ENCODE measurements around the gene S1PR3. TPM values are rescaled to one million over a fixed set of nuclear protein-coding genes. Genes with fewer than 3 reads are reported as not detected.
"Not testable (repeated sequence)": the region's sequence is repeated elsewhere in the genome, so short reads cannot be mapped to it uniquely, and the experiment has no call there.

S1PR3 gene
- total RNA-seq, result 10 to 100 TPM in 1 of 2 donors, 1 to 10 TPM in 1; 8.2 to 16.3 TPM

- peak within 1 kb of the TSS; percentile 54 to 64 for H3K4me3 ChIP-seq
- H3K27ac ChIP-seq, result peak within 1 kb of the TSS; percentile 68 to 71
- intact Hi-C loops (cut with DNase I), result loop anchor here (2.0 to 10.0 kb wide), 3 partner anchors 41 to 245 kb away; no protein-coding TSS in a partner anchor
- H3K9me3 ChIP-seq, result no peaks in the 10 kb centered on the region
- no peaks in the 10 kb centered on the region for H3K27me3 ChIP-seq (replicated peaks; ENCODE audit: insufficient read depth)
- peak; percentile 69 for DNase-seq (ENCODE audit: low spot score)
- TF ChIP-seq POLR2A (IDR thresholded peaks at IDR 0.05), result peak; percentile 78
- peak in 1 of 4 experiments; percentile 5 for TF ChIP-seq CTCF (IDR thresholded peaks at IDR 0.05)
- TF ChIP-seq POLR2AphosphoS5 (IDR thresholded peaks at IDR 0.05), result peak; percentile 58
- no peaks in the 10 kb centered on the region for H3K4me1 ChIP-seq (replicated peaks)
- H3K36me3 ChIP-seq, result no peaks in the 10 kb centered on the region
- WGBS, result under 1% methylated on average over 83 of the region's 94 CpGs
Measured at GRCh38 chr9:88991066-88992034, at the start of gene S1PR3. Gene S1PR3 (plus strand): TSS chr9:88991468. CDS start chr9:89001201, 9,733 bp downstream.

GRCh38 chr9:88941586-88941985 lies 49.7 kb upstream of the S1PR3 start:
- H3K4me3 ChIP-seq; H3K4me1 ChIP-seq (replicated peaks); H3K36me3 ChIP-seq; H3K27me3 ChIP-seq (replicated peaks; ENCODE audit: insufficient read depth); intact Hi-C loops (cut with DNase I); H3K9me3 ChIP-seq: not testable (repeated sequence)
- 46% methylated on average over 5 of the region's 5 CpGs for WGBS
- H3K27ac ChIP-seq, result peak overlapping the region in 1 of 2 donors; percentile 35
- DNase-seq (ENCODE audit: low spot score), result peak; percentile 48
- peak; percentile 31 for TF ChIP-seq POLR2AphosphoS5 (IDR thresholded peaks at IDR 0.05)

GRCh38 chr9:88942411-88942810 lies 48.9 kb upstream of the S1PR3 start:
- no peak for DNase-seq (ENCODE audit: low spot score)
- no peak for TF ChIP-seq POLR2A (IDR thresholded peaks at IDR 0.05)
- no peak for TF ChIP-seq POLR2AphosphoS5 (IDR thresholded peaks at IDR 0.05)
- TF ChIP-seq CTCF (IDR thresholded peaks at IDR 0.05), result no peak
- no peaks in the 10 kb centered on the region for H3K9me3 ChIP-seq
- intact Hi-C loops (cut with DNase I), result no loop called here
- no peaks in the 10 kb centered on the region for H3K27me3 ChIP-seq (replicated peaks; ENCODE audit: insufficient read depth)
- no peaks in the 10 kb centered on the region for H3K4me1 ChIP-seq (replicated peaks)
- WGBS, result 21% methylated on average over 1 of the region's 1 CpG
- H3K36me3 ChIP-seq, result no peaks in the 10 kb centered on the region
- H3K4me3 ChIP-seq, result no peak overlapping the region
- H3K27ac ChIP-seq, result no peak overlapping the region

- no peak overlapping the region for H3K27ac ChIP-seq
- WGBS, result 61% methylated on average over 4 of the region's 4 CpGs
Measured at GRCh38 chr9:88945636-88946333, 45.5 kb upstream of the S1PR3 start.

More at GRCh38 chr9:88945636-88946333, 45.5 kb upstream of the S1PR3 start:
- DNase-seq (ENCODE audit: low spot score), result no peak
- intact Hi-C loops (cut with DNase I), result loop anchor here (5.0 kb wide), 2 partner anchors 118 to 198 kb away; no protein-coding TSS in a partner anchor
- no peaks in the 10 kb centered on the region for H3K36me3 ChIP-seq
- no peaks in the 10 kb centered on the region for H3K4me1 ChIP-seq (replicated peaks)
- no peak overlapping the region for H3K4me3 ChIP-seq
- H3K27me3 ChIP-seq (replicated peaks; ENCODE audit: insufficient read depth), result no peaks in the 10 kb centered on the region
- TF ChIP-seq CTCF (IDR thresholded peaks at IDR 0.05), result no peak
- TF ChIP-seq POLR2AphosphoS5 (IDR thresholded peaks at IDR 0.05), result no peak
- no peak for TF ChIP-seq POLR2A (IDR thresholded peaks at IDR 0.05)
- no peaks in the 10 kb centered on the region for H3K9me3 ChIP-seq

All from prostate gland (tissue), 2 donors.